Endodermal cell (in vitro differentiated cells): ENCODE data around the gene COLEC12. TPM values are rescaled to one million over a fixed set of nuclear protein-coding genes. Genes with fewer than 3 reads are reported as not detected.

Experiments used
- DNase-seq: peaks from one replicate; pipeline ENCODE4 v3.0.0-alpha.2; 2017
- H3K27ac ChIP-seq: 2 replicates; pipeline ENCODE4 v1.5.1; 2013; ENCODE audit warnings: mild to moderate bottlenecking, low read depth, low read length, moderate library complexity
- H3K27me3 ChIP-seq: 2 replicates; pipeline ENCODE4 v1.6.1; 2013; ENCODE audit warnings: mild to moderate bottlenecking, low read length, moderate library complexity; ENCODE audit not compliant: insufficient read depth, control insufficient read depth, poor library complexity, severe bottlenecking
- H3K36me3 ChIP-seq: 2 replicates; pipeline ENCODE4 v1.7.0; 2013; ENCODE audit warnings: mild to moderate bottlenecking, low read length, moderate library complexity; ENCODE audit not compliant: control insufficient read depth, insufficient read depth
- H3K4me1 ChIP-seq: one replicate; pipeline ENCODE4 v1.7.0; 2013; ENCODE audit warnings: low read length; ENCODE audit not compliant: control insufficient read depth, insufficient read depth
- H3K4me3 ChIP-seq: 2 replicates; pipeline ENCODE4 v1.5.1; 2013; ENCODE audit warnings: mild to moderate bottlenecking, low read length, moderate library complexity
- H3K9ac ChIP-seq: 2 replicates; pipeline ENCODE4 v1.6.1; 2013; ENCODE audit warnings: mild to moderate bottlenecking, low read length, moderate library complexity; ENCODE audit not compliant: poor library complexity, severe bottlenecking; ENCODE audit errors: extremely low read depth
- H3K9me3 ChIP-seq: 2 replicates; pipeline ENCODE4 v1.6.1; 2013; ENCODE audit warnings: mild to moderate bottlenecking, low read length, moderate library complexity; ENCODE audit not compliant: control insufficient read depth
- H3K27ac Mint-ChIP-seq: 2 replicates; pipeline ENCODE4 v1.8.0; 2020; ENCODE audit warnings: mixed read lengths
- H3K27me3 Mint-ChIP-seq: 2 replicates; pipeline ENCODE4 v1.8.0; 2021; ENCODE audit warnings: mild to moderate bottlenecking, mixed read lengths; ENCODE audit not compliant: insufficient read depth
- H3K36me3 Mint-ChIP-seq: 2 replicates; pipeline ENCODE4 v1.8.0; 2020; ENCODE audit warnings: low read depth, mixed read lengths
- H3K4me1 Mint-ChIP-seq: 2 replicates; pipeline ENCODE4 v1.8.0; 2020; ENCODE audit warnings: mixed read lengths
- H3K4me3 Mint-ChIP-seq: 2 replicates; pipeline ENCODE4 v1.8.0; 2020; ENCODE audit warnings: mild to moderate bottlenecking, moderate library complexity, mixed read lengths
- H3K9me3 Mint-ChIP-seq: 2 replicates; pipeline ENCODE4 v1.8.0; 2020; ENCODE audit warnings: mild to moderate bottlenecking, mixed read lengths
- CTCF ChIP-seq: fragments of 200-600 bp; sonication (generic); conservative IDR thresholded peaks from 2 replicates; pipeline ENCODE4 v1.5.0; 2021; ENCODE audit warnings: antibody characterized with exemption, mild to moderate bottlenecking
- WGBS, 2 experiments: methylation state at CpG; one replicate each; pipeline versions ENCODE4 v1.1.5 to v1.1.7; 2013; ENCODE audit warnings: missing lambda C conversion rate in 2 of 2, mixed read lengths in 1 of 2; ENCODE audit not compliant: insufficient coverage in 1 of 2, insufficient read length in 1 of 2; 5-methylcytosine and 5-hydroxymethylcytosine counted together
- total RNA-seq, 2 donors: library from RNA; stranded (reverse); fragmentation: NEBNext Ultra II Directional in 1 of 2; extraction: Animal tissue kit (Norgen Biotek cat#: 25700) in 1 of 2; gene quantifications; 2 replicates in 1 of 2; 3 replicates in 1 of 2; pipeline ENCODE4 v1.2.1, GENCODE V29; 2021

The COLEC12 gene
- total RNA-seq, 2 donors from 2014 or later, result 123 TPM

DNA sequence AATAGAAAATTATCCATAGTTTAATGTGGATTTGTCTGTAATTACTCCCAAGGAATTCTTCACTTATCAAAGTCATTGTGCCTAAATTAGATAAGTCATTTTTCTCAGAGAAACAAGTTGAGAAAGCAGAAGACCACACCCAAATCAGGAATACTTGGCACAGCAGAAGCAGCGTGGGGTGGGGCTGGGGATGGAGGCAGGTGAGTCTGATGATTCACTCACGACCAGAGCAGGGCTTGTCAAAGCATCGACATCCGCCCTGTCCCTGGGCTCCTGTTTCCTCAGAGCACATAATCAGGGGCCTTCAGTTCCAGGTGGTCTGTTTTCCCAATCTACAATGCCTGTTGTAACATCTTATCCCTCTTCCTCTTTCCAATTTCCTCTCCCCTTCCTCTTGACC, 31.5 kb upstream of the COLEC12 start:
- H3K9me3 ChIP-seq, result peaks cover 6% of the 10 kb centered on the region
- no peak overlapping the region for H3K27ac ChIP-seq
- no peak overlapping the region for H3K9ac ChIP-seq
- Mint-ChIP-seq H3K36me3 (no peaks in the 10 kb centered on the region), H3K4me3 (no peak overlapping the region), H3K27ac (no peak overlapping the region), H3K4me1 (peaks cover 11% of the 10 kb centered on the region), H3K9me3 (peaks cover 15% of the 10 kb centered on the region), H3K27me3 (no peaks in the 10 kb centered on the region)
- H3K36me3 ChIP-seq, result no peaks in the 10 kb centered on the region
- 88 to 91% methylated on average over 4 of the region's 4 CpGs for WGBS, 2 experiments
- no peaks in the 10 kb centered on the region for H3K27me3 ChIP-seq
- H3K4me3 ChIP-seq, result no peak overlapping the region
- peaks cover 4% of the 10 kb centered on the region for H3K4me1 ChIP-seq
- TF ChIP-seq CTCF, result no peak
- no peak for DNase-seq

DNA sequence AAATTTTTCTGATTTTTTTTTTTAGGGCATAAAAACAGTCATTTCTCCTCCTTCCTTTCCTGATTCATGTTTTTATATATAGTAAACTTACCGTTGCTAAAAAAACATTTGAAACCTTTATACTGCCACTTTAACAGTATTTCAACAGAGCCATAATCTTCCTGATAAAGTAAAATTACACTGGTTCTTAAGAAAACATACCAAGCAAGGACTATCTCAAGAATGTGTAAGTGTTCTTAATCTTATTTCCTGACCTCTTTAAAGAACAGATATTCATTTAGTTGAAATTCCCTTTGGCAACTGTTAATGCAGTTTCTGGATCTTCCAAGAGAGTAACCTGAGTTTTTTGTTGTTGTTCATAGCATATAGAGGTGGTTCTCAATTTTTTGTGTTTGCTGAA, 26.6 kb upstream of the COLEC12 start:
- Histone ChIP-seq H3K36me3 (no peaks in the 10 kb centered on the region), H3K9me3 (peaks cover 19% of the 10 kb centered on the region), H3K4me1 (peaks cover 9% of the 10 kb centered on the region), H3K27ac (no peak overlapping the region), H3K27me3 (no peaks in the 10 kb centered on the region), H3K9ac (no peak overlapping the region), H3K4me3 (peak overlapping the region; percentile 6)
- peak overlapping the region; percentile 22 for H3K27ac Mint-ChIP-seq
- H3K27me3 Mint-ChIP-seq, result no peaks in the 10 kb centered on the region
- peaks cover 35% of the 10 kb centered on the region for H3K4me1 Mint-ChIP-seq
- no peak for DNase-seq
- 67% methylated on average over 1 of the region's 1 CpG; no CpG with 5 or more reads in 1 of the 2 experiments for WGBS, 2 experiments
- no peak for TF ChIP-seq CTCF
- H3K4me3 Mint-ChIP-seq, result no peak overlapping the region
- H3K36me3 Mint-ChIP-seq, result peaks cover 4% of the 10 kb centered on the region
- H3K9me3 Mint-ChIP-seq, result peaks cover 21% of the 10 kb centered on the region

DNA sequence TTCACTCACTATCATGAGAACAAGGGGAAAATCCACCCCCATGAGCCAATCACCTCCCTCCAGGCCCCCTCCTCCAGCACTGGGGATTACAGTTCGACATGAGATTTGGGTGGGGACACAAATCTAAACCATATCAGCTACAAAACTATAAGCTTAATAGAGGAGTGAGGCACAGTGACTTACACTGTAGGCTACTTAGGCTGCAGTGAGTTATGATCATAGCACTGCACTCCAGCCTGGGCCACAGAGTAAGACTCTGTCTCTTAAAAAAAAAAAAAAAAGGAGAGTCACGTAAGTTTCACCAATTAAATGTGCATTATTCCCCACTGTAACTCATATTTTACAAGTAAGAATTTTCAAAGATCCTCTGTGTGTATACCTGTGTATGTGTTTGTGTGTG, 26.2 kb upstream of the COLEC12 start:
- Mint-ChIP-seq H3K27ac (peak overlapping the region; percentile 22), H3K27me3 (no peaks in the 10 kb centered on the region)
- WGBS, 2 experiments, result 87% methylated on average over 1 of the region's 2 CpGs; no CpG with 5 or more reads in 1 of the 2 experiments

More for the DNA sequence above, 26.2 kb upstream of the COLEC12 start:
- no peak overlapping the region for H3K9ac ChIP-seq
- peak overlapping the region; percentile 6 for H3K4me3 ChIP-seq
- TF ChIP-seq CTCF, result no peak
- H3K9me3 ChIP-seq, result peaks cover 23% of the 10 kb centered on the region
- H3K27ac ChIP-seq, result no peak overlapping the region
- peaks cover 4% of the 10 kb centered on the region for H3K36me3 Mint-ChIP-seq
- peak; percentile 12 for DNase-seq
- no peaks in the 10 kb centered on the region for H3K27me3 ChIP-seq
- H3K4me1 ChIP-seq, result peaks cover 9% of the 10 kb centered on the region
- peaks cover 35% of the 10 kb centered on the region for H3K4me1 Mint-ChIP-seq
- H3K36me3 ChIP-seq, result no peaks in the 10 kb centered on the region
- no peak overlapping the region for H3K4me3 Mint-ChIP-seq
- H3K9me3 Mint-ChIP-seq, result peaks cover 26% of the 10 kb centered on the region
